Measurements from ENCODE around the gene KIAA1755. TPM values are rescaled to one million over a fixed set of nuclear protein-coding genes. Genes with fewer than 3 reads are reported as not detected.

The KIAA1755 gene
- total and polyA plus RNA-seq, 2 donors (not counting 1 experiment from before 2014, with no cell fraction given) = not detected

- intact Hi-C loops (cut with micrococcal nuclease) = no loop called here
- ChIA-PET POLR2A (no interaction called here), CTCF (interaction anchor here (0.7 to 6.1 kb wide), 6 partner anchors 54 to 114 kb away, joined by 3 to 74 read pairs (median 34); no protein-coding TSS in a partner anchor)
- no peak overlapping the region for H3K9ac ChIP-seq (ENCODE audit: low read length)
- H3K27ac Mint-ChIP-seq = no peak overlapping the region
- H4K20me1 ChIP-seq (ENCODE audit: control insufficient read depth, insufficient read depth, low read length, poor library complexity, severe bottlenecking) = no peaks in the 10 kb centered on the region
- peaks cover 0 to 7% (median 0%) of the 10 kb centered on the region in 4 experiments for H3K27me3 ChIP-seq (replicated peaks in 1 of 4; ENCODE audit: control extremely low read depth in 1 of 4, control insufficient read depth in 3 of 4, insufficient read depth in 4 of 4, low read length in 3 of 4)
- no peaks in the 10 kb centered on the region for H3K27me3 Mint-ChIP-seq
- H3K27ac ChIP-seq (ENCODE audit: low read length in 2 of 2) = no peak overlapping the region
- H3K36me3 ChIP-seq (replicated peaks in 1 of 2; ENCODE audit: control extremely low read depth in 1 of 2, control insufficient read depth in 1 of 2, extremely low read depth in 1 of 2, insufficient read depth in 2 of 2, low read length in 1 of 2) = no peaks in the 10 kb centered on the region
- TF ChIP-seq, protein P1, sequence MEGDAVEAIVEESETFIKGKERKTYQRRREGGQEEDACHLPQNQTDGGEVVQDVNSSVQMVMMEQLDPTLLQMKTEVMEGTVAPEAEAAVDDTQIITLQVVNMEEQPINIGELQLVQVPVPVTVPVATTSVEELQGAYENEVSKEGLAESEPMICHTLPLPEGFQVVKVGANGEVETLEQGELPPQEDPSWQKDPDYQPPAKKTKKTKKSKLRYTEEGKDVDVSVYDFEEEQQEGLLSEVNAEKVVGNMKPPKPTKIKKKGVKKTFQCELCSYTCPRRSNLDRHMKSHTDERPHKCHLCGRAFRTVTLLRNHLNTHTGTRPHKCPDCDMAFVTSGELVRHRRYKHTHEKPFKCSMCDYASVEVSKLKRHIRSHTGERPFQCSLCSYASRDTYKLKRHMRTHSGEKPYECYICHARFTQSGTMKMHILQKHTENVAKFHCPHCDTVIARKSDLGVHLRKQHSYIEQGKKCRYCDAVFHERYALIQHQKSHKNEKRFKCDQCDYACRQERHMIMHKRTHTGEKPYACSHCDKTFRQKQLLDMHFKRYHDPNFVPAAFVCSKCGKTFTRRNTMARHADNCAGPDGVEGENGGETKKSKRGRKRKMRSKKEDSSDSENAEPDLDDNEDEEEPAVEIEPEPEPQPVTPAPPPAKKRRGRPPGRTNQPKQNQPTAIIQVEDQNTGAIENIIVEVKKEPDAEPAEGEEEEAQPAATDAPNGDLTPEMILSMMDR (IDR thresholded peaks at IDR 0.05) = no peak
- TF ChIP-seq EZH2 (IDR thresholded peaks at IDR 0.05; ENCODE audit: borderline replicate concordance, insufficient read depth, low read depth, low read length, poor library complexity, severe bottlenecking) = no peak
- no peak overlapping the region for H3K4me2 ChIP-seq (replicated peaks; ENCODE audit: low read depth, low read length, poor library complexity, severe bottlenecking)
- peaks cover 29% of the 10 kb centered on the region for H3K4me1 Mint-ChIP-seq
- peaks cover 0 to 4% (median 0%) of the 10 kb centered on the region in 3 donors for H3K9me3 ChIP-seq (ENCODE audit: control extremely low read depth in 1 of 3, control insufficient read depth in 2 of 3, insufficient read depth in 1 of 3, low read length in 2 of 3)
- no peaks in the 10 kb centered on the region for H3K79me2 ChIP-seq (ENCODE audit: control insufficient read depth, insufficient read depth, low read length)
- no peak overlapping the region for H3K4me3 ChIP-seq (ENCODE audit: control extremely low read depth in 1 of 5, extremely low read depth in 1 of 5, insufficient read depth in 1 of 5, low read depth in 2 of 5, low read length in 4 of 5)
- no peak overlapping the region for H3K4me3 Mint-ChIP-seq
- ATAC-seq (ENCODE audit: low read depth) (no peak), DNase-seq (no peak)
- no peak overlapping the region for H2AFZ ChIP-seq (ENCODE audit: insufficient read depth, low read depth, low read length, poor library complexity, severe bottlenecking)
- no peaks in the 10 kb centered on the region for H3K9me3 Mint-ChIP-seq (ENCODE audit: insufficient read depth)
- H3K4me1 ChIP-seq (ENCODE audit: control insufficient read depth in 2 of 2, insufficient read depth in 2 of 2, low read length in 2 of 2) = peaks cover 18 to 28% of the 10 kb centered on the region in 2 donors
- WGBS (ENCODE audit: insufficient coverage) = 94% methylated on average over 8 of the region's 8 CpGs
These were observed 93.1 kb downstream of the KIAA1755 start for GRCh38 chr20:38167328-38167850.

DNA sequence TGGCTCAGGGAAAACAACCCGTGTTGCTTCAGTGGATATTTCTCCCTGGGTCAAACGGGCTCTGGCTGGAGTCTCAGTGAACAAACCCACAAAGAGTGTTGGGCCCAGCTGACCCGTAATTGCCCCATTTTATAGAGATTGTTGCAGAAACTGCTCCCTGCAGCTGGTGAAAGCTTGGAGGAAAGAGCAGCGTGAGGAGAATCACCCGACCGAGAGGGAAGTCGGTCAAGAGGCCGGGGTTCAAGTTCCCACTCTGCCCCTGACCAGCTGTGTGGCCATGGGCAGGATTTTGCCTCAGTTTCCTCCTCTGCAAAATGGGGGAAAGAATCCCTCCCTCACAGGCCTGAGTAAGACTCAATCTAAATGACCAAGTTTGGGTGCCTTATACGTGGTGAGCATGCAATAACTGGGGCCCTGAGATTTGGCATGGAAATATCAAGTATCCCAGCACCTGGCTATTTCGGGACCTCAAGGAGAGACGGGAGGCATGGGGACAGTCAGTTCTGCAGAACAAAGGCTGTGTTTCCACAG is 93.8 kb downstream of the KIAA1755 start:
- Histone ChIP-seq H3K9me3 (ENCODE audit: control extremely low read depth in 1 of 3, control insufficient read depth in 2 of 3, insufficient read depth in 1 of 3, low read length in 2 of 3) (peaks cover 0 to 4% (median 0%) of the 10 kb centered on the region in 3 donors), H3K4me3 (ENCODE audit: control extremely low read depth in 1 of 5, extremely low read depth in 1 of 5, insufficient read depth in 1 of 5, low read depth in 2 of 5, low read length in 4 of 5) (no peak overlapping the region), H3K27ac (ENCODE audit: low read length in 2 of 2) (no peak overlapping the region), H3K4me2 (replicated peaks; ENCODE audit: low read depth, low read length, poor library complexity, severe bottlenecking) (no peak overlapping the region), H3K27me3 (replicated peaks in 1 of 4; ENCODE audit: control extremely low read depth in 1 of 4, control insufficient read depth in 3 of 4, insufficient read depth in 4 of 4, low read length in 3 of 4) (peaks cover 0 to 7% (median 0%) of the 10 kb centered on the region in 4 experiments), H4K20me1 (ENCODE audit: control insufficient read depth, insufficient read depth, low read length, poor library complexity, severe bottlenecking) (no peaks in the 10 kb centered on the region), H3K4me1 (ENCODE audit: control insufficient read depth in 2 of 2, insufficient read depth in 2 of 2, low read length in 2 of 2) (peaks cover 18 to 28% of the 10 kb centered on the region in 2 donors), H2AFZ (ENCODE audit: insufficient read depth, low read depth, low read length, poor library complexity, severe bottlenecking) (no peak overlapping the region), H3K79me2 (ENCODE audit: control insufficient read depth, insufficient read depth, low read length) (no peaks in the 10 kb centered on the region), H3K36me3 (replicated peaks in 1 of 2; ENCODE audit: control extremely low read depth in 1 of 2, control insufficient read depth in 1 of 2, extremely low read depth in 1 of 2, insufficient read depth in 2 of 2, low read length in 1 of 2) (no peaks in the 10 kb centered on the region), H3K9ac (ENCODE audit: low read length) (no peak overlapping the region)
- Mint-ChIP-seq H3K27me3 (no peaks in the 10 kb centered on the region), H3K4me1 (peaks cover 29% of the 10 kb centered on the region), H3K27ac (no peak overlapping the region), H3K4me3 (peak overlapping the region; percentile 34), H3K9me3 (ENCODE audit: insufficient read depth) (no peaks in the 10 kb centered on the region)
- POLR2A ChIA-PET = interaction anchor here (0.6 kb wide), 1 partner anchor 94 kb away, joined by 6 read pairs; no protein-coding TSS in a partner anchor
- intact Hi-C loops (cut with micrococcal nuclease) = no loop called here
- DNase-seq (no peak), ATAC-seq (ENCODE audit: low read depth) (no peak)
- TF ChIP-seq EZH2 (IDR thresholded peaks at IDR 0.05; ENCODE audit: borderline replicate concordance, insufficient read depth, low read depth, low read length, poor library complexity, severe bottlenecking) = no peak
- TF ChIP-seq, protein P1 (IDR thresholded peaks at IDR 0.05) = no peak
- CTCF ChIA-PET = interaction anchor here (0.6 to 6.1 kb wide), 11 partner anchors 48 to 122 kb away, joined by 3 to 74 read pairs (median 4); no protein-coding TSS in a partner anchor
- WGBS (ENCODE audit: insufficient coverage) = 90% methylated on average over 11 of the region's 11 CpGs
